ENCODE results near the gene RASL10A.
"Not testable (repeated sequence)": the region's sequence is repeated elsewhere in the genome, so short reads cannot be mapped to it uniquely, and the experiment has no call there.

The RASL10A gene

GRCh38 chr22:29315286-29316140 is at the start of gene RASL10A:
TSS of gene RASL10A (minus strand) at chr22:29315697. CDS start at chr22:29315246, 451 bp downstream.
- in situ Hi-C loops (cut with HindIII; ENCODE audit: low pct_unique_long_range_greater_than_20kb, low sequenced_read_pairs) = no loop called here
- no peak for DNase-seq (ENCODE audit: low read depth in 1 of 2, low spot score in 1 of 2)
- TF ChIP-seq JUND (IDR thresholded peaks at IDR 0.05; ENCODE audit: low read depth) = no peak

GRCh38 chr22:29359469-29359868 is 44.0 kb upstream of the RASL10A start:
- peak in 1 of 2 experiments; percentile 47 for DNase-seq (ENCODE audit: low read depth in 1 of 2, low spot score in 1 of 2)
- in situ Hi-C loops (cut with HindIII; ENCODE audit: low pct_unique_long_range_greater_than_20kb, low sequenced_read_pairs) = no loop called here
- TF ChIP-seq JUND (IDR thresholded peaks at IDR 0.05; ENCODE audit: low read depth) = no peak

GRCh38 chr22:29357193-29357890 is 41.8 kb upstream of the RASL10A start:
- DNase-seq (ENCODE audit: low read depth in 1 of 2, low spot score in 1 of 2); in situ Hi-C loops (cut with HindIII; ENCODE audit: low pct_unique_long_range_greater_than_20kb, low sequenced_read_pairs): not testable (repeated sequence)

- in situ Hi-C loops (cut with HindIII; ENCODE audit: low pct_unique_long_range_greater_than_20kb, low sequenced_read_pairs) = no loop called here
- no peak for DNase-seq (ENCODE audit: low read depth in 1 of 2, low spot score in 1 of 2)
- no peak for TF ChIP-seq JUND (IDR thresholded peaks at IDR 0.05; ENCODE audit: low read depth)
Measured at GRCh38 chr22:29353860-29354259, 38.4 kb upstream of the RASL10A start.

GRCh38 chr22:29353286-29353685 is 37.8 kb upstream of the RASL10A start:
- DNase-seq (ENCODE audit: low read depth in 1 of 2, low spot score in 1 of 2) = no peak
- in situ Hi-C loops (cut with HindIII; ENCODE audit: low pct_unique_long_range_greater_than_20kb, low sequenced_read_pairs) = no loop called here
- TF ChIP-seq JUND (IDR thresholded peaks at IDR 0.05; ENCODE audit: low read depth) = no peak

GRCh38 chr22:29352778-29353177 is 37.3 kb upstream of the RASL10A start:
- no peak for TF ChIP-seq JUND (IDR thresholded peaks at IDR 0.05; ENCODE audit: low read depth)
- in situ Hi-C loops (cut with HindIII; ENCODE audit: low pct_unique_long_range_greater_than_20kb, low sequenced_read_pairs) = no loop called here
- DNase-seq (ENCODE audit: low read depth in 1 of 2, low spot score in 1 of 2) = no peak

GRCh38 chr22:29351891-29352290 is 36.4 kb upstream of the RASL10A start:
- in situ Hi-C loops (cut with HindIII; ENCODE audit: low pct_unique_long_range_greater_than_20kb, low sequenced_read_pairs) = no loop called here
- DNase-seq (ENCODE audit: low read depth in 1 of 2, low spot score in 1 of 2) = no peak
- TF ChIP-seq JUND (IDR thresholded peaks at IDR 0.05; ENCODE audit: low read depth) = no peak

- no peak for DNase-seq (ENCODE audit: low read depth in 1 of 2, low spot score in 1 of 2)
- no peak for TF ChIP-seq JUND (IDR thresholded peaks at IDR 0.05; ENCODE audit: low read depth)
- in situ Hi-C loops (cut with HindIII; ENCODE audit: low pct_unique_long_range_greater_than_20kb, low sequenced_read_pairs) = no loop called here
Measured at GRCh38 chr22:29351042-29351441, 35.5 kb upstream of the RASL10A start.

GRCh38 chr22:29348956-29349355 is 33.5 kb upstream of the RASL10A start:
- in situ Hi-C loops (cut with HindIII; ENCODE audit: low pct_unique_long_range_greater_than_20kb, low sequenced_read_pairs) = no loop called here
- TF ChIP-seq JUND (IDR thresholded peaks at IDR 0.05; ENCODE audit: low read depth) = no peak

GRCh38 chr22:29348041-29348440 is 32.5 kb upstream of the RASL10A start:
- TF ChIP-seq JUND (IDR thresholded peaks at IDR 0.05; ENCODE audit: low read depth) = no peak
- DNase-seq (ENCODE audit: low read depth in 1 of 2, low spot score in 1 of 2) = no peak
- in situ Hi-C loops (cut with HindIII; ENCODE audit: low pct_unique_long_range_greater_than_20kb, low sequenced_read_pairs) = no loop called here

More at GRCh38 chr22:29348956-29349355, 33.5 kb upstream of the RASL10A start:
- DNase-seq (ENCODE audit: low read depth in 1 of 2, low spot score in 1 of 2) = no peak

- no peak for DNase-seq (ENCODE audit: low read depth in 1 of 2, low spot score in 1 of 2)
Measured at GRCh38 chr22:29346659-29347058, 31.2 kb upstream of the RASL10A start.

GRCh38 chr22:29345932-29346331 is 30.4 kb upstream of the RASL10A start:
- in situ Hi-C loops (cut with HindIII; ENCODE audit: low pct_unique_long_range_greater_than_20kb, low sequenced_read_pairs) = no loop called here
- no peak for TF ChIP-seq JUND (IDR thresholded peaks at IDR 0.05; ENCODE audit: low read depth)
- DNase-seq (ENCODE audit: low read depth in 1 of 2, low spot score in 1 of 2) = peak; percentile 57 to 79

More at GRCh38 chr22:29346659-29347058, 31.2 kb upstream of the RASL10A start:
- in situ Hi-C loops (cut with HindIII; ENCODE audit: low pct_unique_long_range_greater_than_20kb, low sequenced_read_pairs) = no loop called here
- no peak for TF ChIP-seq JUND (IDR thresholded peaks at IDR 0.05; ENCODE audit: low read depth)

- DNase-seq (ENCODE audit: low read depth in 1 of 2, low spot score in 1 of 2); in situ Hi-C loops (cut with HindIII; ENCODE audit: low pct_unique_long_range_greater_than_20kb, low sequenced_read_pairs): not testable (repeated sequence)
Measured at GRCh38 chr22:29344889-29345288, 29.4 kb upstream of the RASL10A start.

Measured in T47D (cell line).